ENCODE measurements around the gene PRPS1. TPM values are rescaled to one million over a fixed set of nuclear protein-coding genes. Genes with fewer than 3 reads are reported as not detected.

The PRPS1 gene
- total and polyA plus RNA-seq, 2 donors (not counting 1 experiment from before 2014, with no cell fraction given) = 17.0 to 104 TPM

GRCh38 chrX:107626481-107626880, 1.8 kb upstream of the PRPS1 start:
- Histone ChIP-seq H2AFZ (ENCODE audit: low read length) (no peak overlapping the region), H3K79me2 (ENCODE audit: control insufficient read depth, insufficient read depth, low read length) (peaks cover 24% of the 10 kb centered on the region), H3K9ac (ENCODE audit: insufficient read depth, low read length) (no peak overlapping the region), H3K27me3 (ENCODE audit: control insufficient read depth, insufficient read depth, low read length) (no peaks in the 10 kb centered on the region), H3K4me3 (replicated peaks in 1 of 4; ENCODE audit: control extremely low read depth in 1 of 4, insufficient read depth in 1 of 4, low read depth in 3 of 4, low read length in 4 of 4) (no peak overlapping the region), H4K20me1 (ENCODE audit: control insufficient read depth, extremely low read depth, insufficient read depth, low read length) (no peaks in the 10 kb centered on the region), H3K9me3 (ENCODE audit: control insufficient read depth, insufficient read depth, low read depth, low read length) (no peaks in the 10 kb centered on the region), H3K4me1 (ENCODE audit: control insufficient read depth, extremely low read depth, insufficient read depth, low read length) (peaks cover 4% of the 10 kb centered on the region), H3K4me2 (ENCODE audit: extremely low read depth, insufficient read depth, low read length) (no peak overlapping the region), H3K27ac (ENCODE audit: insufficient read depth, low read length) (no peak overlapping the region), H3K36me3 (ENCODE audit: control insufficient read depth, insufficient read depth, low read length) (no peaks in the 10 kb centered on the region)
- no peak for DNase-seq (ENCODE audit: low read depth in 2 of 2)
- no peak for TF ChIP-seq CTCF (conservative IDR thresholded peaks at IDR 0.05 in 1 of 2, IDR thresholded peaks at IDR 0.05 in 1 of 2; ENCODE audit: low read depth in 1 of 2, low read length in 2 of 2)
- TF ChIP-seq EZH2 (IDR thresholded peaks at IDR 0.05; ENCODE audit: low read length, missing control alignments) = no peak

GRCh38 chrX:107626916-107627315, 1.4 kb upstream of the PRPS1 start:
- no peak for DNase-seq (ENCODE audit: low read depth in 2 of 2)
- no peak overlapping the region for H3K27ac ChIP-seq (ENCODE audit: insufficient read depth, low read length)
- H3K4me1 ChIP-seq (ENCODE audit: control insufficient read depth, extremely low read depth, insufficient read depth, low read length) = peaks cover 4% of the 10 kb centered on the region
- no peaks in the 10 kb centered on the region for H3K27me3 ChIP-seq (ENCODE audit: control insufficient read depth, insufficient read depth, low read length)
- no peak overlapping the region for H2AFZ ChIP-seq (ENCODE audit: low read length)
- no peak overlapping the region for H3K4me3 ChIP-seq (replicated peaks in 1 of 4; ENCODE audit: control extremely low read depth in 1 of 4, insufficient read depth in 1 of 4, low read depth in 3 of 4, low read length in 4 of 4)
- H3K9ac ChIP-seq (ENCODE audit: insufficient read depth, low read length) = no peak overlapping the region
- H3K4me2 ChIP-seq (ENCODE audit: extremely low read depth, insufficient read depth, low read length) = no peak overlapping the region
- no peaks in the 10 kb centered on the region for H3K36me3 ChIP-seq (ENCODE audit: control insufficient read depth, insufficient read depth, low read length)
- no peak for TF ChIP-seq EZH2 (IDR thresholded peaks at IDR 0.05; ENCODE audit: low read length, missing control alignments)
- TF ChIP-seq CTCF (conservative IDR thresholded peaks at IDR 0.05 in 1 of 2, IDR thresholded peaks at IDR 0.05 in 1 of 2; ENCODE audit: low read depth in 1 of 2, low read length in 2 of 2) = no peak
- H4K20me1 ChIP-seq (ENCODE audit: control insufficient read depth, extremely low read depth, insufficient read depth, low read length) = no peaks in the 10 kb centered on the region
- no peaks in the 10 kb centered on the region for H3K9me3 ChIP-seq (ENCODE audit: control insufficient read depth, insufficient read depth, low read depth, low read length)
- peaks cover 26% of the 10 kb centered on the region for H3K79me2 ChIP-seq (ENCODE audit: control insufficient read depth, insufficient read depth, low read length)

GRCh38 chrX:107628662-107629539, 591 bp downstream of the PRPS1 start:
- Histone ChIP-seq H3K36me3 (ENCODE audit: control insufficient read depth, insufficient read depth, low read length) (no peaks in the 10 kb centered on the region), H3K27ac (ENCODE audit: insufficient read depth, low read length) (peak overlapping the region; percentile 80), H2AFZ (ENCODE audit: low read length) (peak overlapping the region; percentile 59), H3K9me3 (ENCODE audit: control insufficient read depth, insufficient read depth, low read depth, low read length) (no peaks in the 10 kb centered on the region), H3K9ac (ENCODE audit: insufficient read depth, low read length) (peak overlapping the region; percentile 69), H4K20me1 (ENCODE audit: control insufficient read depth, extremely low read depth, insufficient read depth, low read length) (no peaks in the 10 kb centered on the region), H3K27me3 (ENCODE audit: control insufficient read depth, insufficient read depth, low read length) (no peaks in the 10 kb centered on the region), H3K79me2 (ENCODE audit: control insufficient read depth, insufficient read depth, low read length) (peaks cover 27% of the 10 kb centered on the region), H3K4me1 (ENCODE audit: control insufficient read depth, extremely low read depth, insufficient read depth, low read length) (peaks cover 4% of the 10 kb centered on the region), H3K4me2 (ENCODE audit: extremely low read depth, insufficient read depth, low read length) (peak overlapping the region; percentile 73), H3K4me3 (replicated peaks in 1 of 4; ENCODE audit: control extremely low read depth in 1 of 4, insufficient read depth in 1 of 4, low read depth in 3 of 4, low read length in 4 of 4) (peak overlapping the region; percentile 37 to 87 (median 64))
- no peak for TF ChIP-seq EZH2 (IDR thresholded peaks at IDR 0.05; ENCODE audit: low read length, missing control alignments)
- TF ChIP-seq CTCF (conservative IDR thresholded peaks at IDR 0.05 in 1 of 2, IDR thresholded peaks at IDR 0.05 in 1 of 2; ENCODE audit: low read depth in 1 of 2, low read length in 2 of 2) = no peak
- DNase-seq (ENCODE audit: low read depth in 2 of 2) = peak; percentile 14 to 33

All from fibroblast of lung (primary cell).